Measurements from ENCODE around the gene PEAK1.

The PEAK1 gene

GRCh38 chr15:77426871-77427270 is 7.0 kb upstream of the PEAK1 start:
- no peak overlapping the region for H3K4me3 ChIP-seq (ENCODE audit: insufficient read depth, low read length, poor library complexity, severe bottlenecking)
- TF ChIP-seq EZH2phosphoT487 (conservative IDR thresholded peaks at IDR 0.05; ENCODE audit: low read length) = no peak
- no peak for TF ChIP-seq CTCF (IDR thresholded peaks at IDR 0.05; ENCODE audit: insufficient read depth, low read length, poor library complexity, severe bottlenecking)
- no peaks in the 10 kb centered on the region; the same call in 1 of the 2 replicates for H3K36me3 ChIP-seq (ENCODE audit: low read length)
- no peaks in the 10 kb centered on the region for H3K9me3 ChIP-seq (ENCODE audit: insufficient read depth, low read length)
- H3F3A ChIP-seq (ENCODE audit: insufficient read depth) = no peaks in the 10 kb centered on the region
- H2AFZ ChIP-seq (ENCODE audit: low read depth, low read length, severe bottlenecking) = no peak overlapping the region
- H3K9me2 ChIP-seq (replicated peaks; ENCODE audit: insufficient read depth, low read length) = no peaks in the 10 kb centered on the region
- H3K9ac ChIP-seq (ENCODE audit: low read length) = no peak overlapping the region
- H4K20me1 ChIP-seq (ENCODE audit: low read depth, low read length) = peaks cover 28% of the 10 kb centered on the region
- H3K4me2 ChIP-seq (ENCODE audit: low read depth, low read length, poor library complexity, severe bottlenecking) = no peak overlapping the region
- H3K27ac ChIP-seq (ENCODE audit: low read depth, low read length) = no peak overlapping the region
- H3K79me2 ChIP-seq (ENCODE audit: insufficient read depth, low read length) = peaks cover 90% of the 10 kb centered on the region
- no peaks in the 10 kb centered on the region for H3K27me3 ChIP-seq (ENCODE audit: low read length)

GRCh38 chr15:77426377-77426776 is 6.5 kb upstream of the PEAK1 start:
- H4K20me1 ChIP-seq (ENCODE audit: low read depth, low read length) = peaks cover 28% of the 10 kb centered on the region
- TF ChIP-seq CTCF (IDR thresholded peaks at IDR 0.05; ENCODE audit: insufficient read depth, low read length, poor library complexity, severe bottlenecking) (no peak), EZH2phosphoT487 (conservative IDR thresholded peaks at IDR 0.05; ENCODE audit: low read length) (no peak)
- H3K9me3 ChIP-seq (ENCODE audit: insufficient read depth, low read length) = no peaks in the 10 kb centered on the region
- no peak overlapping the region for H2AFZ ChIP-seq (ENCODE audit: low read depth, low read length, severe bottlenecking)
- H3K9ac ChIP-seq (ENCODE audit: low read length) = no peak overlapping the region
- H3K79me2 ChIP-seq (ENCODE audit: insufficient read depth, low read length) = peaks cover 92% of the 10 kb centered on the region
- H3K9me2 ChIP-seq (replicated peaks; ENCODE audit: insufficient read depth, low read length) = no peaks in the 10 kb centered on the region
- no peaks in the 10 kb centered on the region for H3K27me3 ChIP-seq (ENCODE audit: low read length)
- peaks cover 2% of the 10 kb centered on the region for H3F3A ChIP-seq (ENCODE audit: insufficient read depth)
- H3K4me2 ChIP-seq (ENCODE audit: low read depth, low read length, poor library complexity, severe bottlenecking) = no peak overlapping the region
- no peak overlapping the region for H3K27ac ChIP-seq (ENCODE audit: low read depth, low read length)
- no peak overlapping the region for H3K4me3 ChIP-seq (ENCODE audit: insufficient read depth, low read length, poor library complexity, severe bottlenecking)
- H3K36me3 ChIP-seq (ENCODE audit: low read length) = no peaks in the 10 kb centered on the region; the same call in 1 of the 2 replicates

- peaks cover 11% of the 10 kb centered on the region for H3F3A ChIP-seq (ENCODE audit: insufficient read depth)
- no peak overlapping the region for H3K4me2 ChIP-seq (ENCODE audit: low read depth, low read length, poor library complexity, severe bottlenecking)
- H3K9ac ChIP-seq (ENCODE audit: low read length) = no peak overlapping the region
- H3K36me3 ChIP-seq (ENCODE audit: low read length) = no peaks in the 10 kb centered on the region; the same call in 1 of the 2 replicates
- H2AFZ ChIP-seq (ENCODE audit: low read depth, low read length, severe bottlenecking) = no peak overlapping the region
- no peaks in the 10 kb centered on the region for H3K9me3 ChIP-seq (ENCODE audit: insufficient read depth, low read length)
- TF ChIP-seq EZH2phosphoT487 (conservative IDR thresholded peaks at IDR 0.05; ENCODE audit: low read length) (no peak), CTCF (IDR thresholded peaks at IDR 0.05; ENCODE audit: insufficient read depth, low read length, poor library complexity, severe bottlenecking) (no peak)
- H3K27me3 ChIP-seq (ENCODE audit: low read length) = no peaks in the 10 kb centered on the region
- no peaks in the 10 kb centered on the region for H3K9me2 ChIP-seq (replicated peaks; ENCODE audit: insufficient read depth, low read length)
- peaks cover 92% of the 10 kb centered on the region for H3K79me2 ChIP-seq (ENCODE audit: insufficient read depth, low read length)
- H3K4me3 ChIP-seq (ENCODE audit: insufficient read depth, low read length, poor library complexity, severe bottlenecking) = no peak overlapping the region
- H3K27ac ChIP-seq (ENCODE audit: low read depth, low read length) = no peak overlapping the region
- H4K20me1 ChIP-seq (ENCODE audit: low read depth, low read length) = peaks cover 21% of the 10 kb centered on the region
Observed at GRCh38 chr15:77425104-77425503, 5.2 kb upstream of the PEAK1 start.

All from SU-DHL-6 (cell line).